HEK293 (cell line): ENCODE data around the gene KLHL25.

Experiments used
- ZBTB1 ChIP-seq: fragments of 450-650 bp; formaldehyde crosslinking; IDR thresholded peaks from 2 replicates; pipeline ENCODE4 v1.5.1; 2016; ENCODE audit warnings: missing biosample characterization, missing genetic modification characterization
- ZNF670 ChIP-seq: fragments of 450-650 bp; formaldehyde crosslinking; IDR thresholded peaks from 2 replicates; pipeline ENCODE4 v1.5.1; 2016; ENCODE audit warnings: missing biosample characterization, missing genetic modification characterization, low read depth
- TF ChIP-seq, protein P1 (sequence below): fragments of 450-650 bp; formaldehyde crosslinking; IDR thresholded peaks from 2 replicates; pipeline ENCODE4 v1.5.1; 2016; ENCODE audit warnings: missing biosample characterization, missing genetic modification characterization
- TF ChIP-seq, protein P2 (sequence below): fragments of 450-650 bp; formaldehyde crosslinking; IDR thresholded peaks from 2 replicates; pipeline ENCODE4 v1.5.1; 2016; ENCODE audit warnings: missing biosample characterization, missing genetic modification characterization

DNA sequence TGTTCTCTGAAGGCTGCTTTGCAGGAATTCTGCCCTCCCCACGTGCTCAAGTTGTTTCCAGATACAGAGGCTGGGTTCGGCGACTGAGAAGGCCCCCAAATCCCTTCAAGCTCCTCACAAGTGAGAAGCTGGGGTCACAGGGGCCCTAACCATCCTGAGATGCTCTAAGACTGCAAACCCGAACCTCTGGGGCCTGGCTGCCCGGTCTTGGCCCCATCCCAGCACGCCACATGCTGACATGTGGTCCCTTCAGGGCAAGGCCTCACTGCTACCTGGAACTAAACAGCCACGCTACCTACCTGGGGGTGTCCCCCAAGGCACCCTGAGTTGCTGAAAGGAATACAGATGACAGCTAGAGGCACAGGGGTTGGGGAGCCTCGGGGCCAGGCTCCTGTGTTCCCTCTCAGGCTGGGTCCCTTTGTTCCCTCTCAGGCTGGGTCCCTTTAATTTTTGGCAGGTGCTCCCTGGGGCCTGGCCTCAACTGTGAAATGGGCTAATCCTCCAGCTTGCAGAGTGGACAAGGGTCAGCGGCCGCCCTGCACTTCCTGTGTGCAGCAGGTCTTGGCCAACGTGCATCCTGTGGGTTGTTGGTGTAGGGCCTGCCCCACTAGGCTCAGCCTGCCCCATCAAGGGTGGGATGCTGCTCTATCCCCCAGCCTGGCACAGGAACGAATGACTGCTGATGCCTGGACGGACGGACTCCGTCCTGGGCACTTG is 32.5 kb downstream of the KLHL25 start:
- TF ChIP-seq, protein P1, sequence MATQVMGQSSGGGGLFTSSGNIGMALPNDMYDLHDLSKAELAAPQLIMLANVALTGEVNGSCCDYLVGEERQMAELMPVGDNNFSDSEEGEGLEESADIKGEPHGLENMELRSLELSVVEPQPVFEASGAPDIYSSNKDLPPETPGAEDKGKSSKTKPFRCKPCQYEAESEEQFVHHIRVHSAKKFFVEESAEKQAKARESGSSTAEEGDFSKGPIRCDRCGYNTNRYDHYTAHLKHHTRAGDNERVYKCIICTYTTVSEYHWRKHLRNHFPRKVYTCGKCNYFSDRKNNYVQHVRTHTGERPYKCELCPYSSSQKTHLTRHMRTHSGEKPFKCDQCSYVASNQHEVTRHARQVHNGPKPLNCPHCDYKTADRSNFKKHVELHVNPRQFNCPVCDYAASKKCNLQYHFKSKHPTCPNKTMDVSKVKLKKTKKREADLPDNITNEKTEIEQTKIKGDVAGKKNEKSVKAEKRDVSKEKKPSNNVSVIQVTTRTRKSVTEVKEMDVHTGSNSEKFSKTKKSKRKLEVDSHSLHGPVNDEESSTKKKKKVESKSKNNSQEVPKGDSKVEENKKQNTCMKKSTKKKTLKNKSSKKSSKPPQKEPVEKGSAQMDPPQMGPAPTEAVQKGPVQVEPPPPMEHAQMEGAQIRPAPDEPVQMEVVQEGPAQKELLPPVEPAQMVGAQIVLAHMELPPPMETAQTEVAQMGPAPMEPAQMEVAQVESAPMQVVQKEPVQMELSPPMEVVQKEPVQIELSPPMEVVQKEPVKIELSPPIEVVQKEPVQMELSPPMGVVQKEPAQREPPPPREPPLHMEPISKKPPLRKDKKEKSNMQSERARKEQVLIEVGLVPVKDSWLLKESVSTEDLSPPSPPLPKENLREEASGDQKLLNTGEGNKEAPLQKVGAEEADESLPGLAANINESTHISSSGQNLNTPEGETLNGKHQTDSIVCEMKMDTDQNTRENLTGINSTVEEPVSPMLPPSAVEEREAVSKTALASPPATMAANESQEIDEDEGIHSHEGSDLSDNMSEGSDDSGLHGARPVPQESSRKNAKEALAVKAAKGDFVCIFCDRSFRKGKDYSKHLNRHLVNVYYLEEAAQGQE (tag by site-specific recombination): no peak
- TF ChIP-seq ZBTB1 (tag by site-specific recombination) (no peak), ZNF670 (tag by site-specific recombination) (no peak)
- TF ChIP-seq, protein P2, sequence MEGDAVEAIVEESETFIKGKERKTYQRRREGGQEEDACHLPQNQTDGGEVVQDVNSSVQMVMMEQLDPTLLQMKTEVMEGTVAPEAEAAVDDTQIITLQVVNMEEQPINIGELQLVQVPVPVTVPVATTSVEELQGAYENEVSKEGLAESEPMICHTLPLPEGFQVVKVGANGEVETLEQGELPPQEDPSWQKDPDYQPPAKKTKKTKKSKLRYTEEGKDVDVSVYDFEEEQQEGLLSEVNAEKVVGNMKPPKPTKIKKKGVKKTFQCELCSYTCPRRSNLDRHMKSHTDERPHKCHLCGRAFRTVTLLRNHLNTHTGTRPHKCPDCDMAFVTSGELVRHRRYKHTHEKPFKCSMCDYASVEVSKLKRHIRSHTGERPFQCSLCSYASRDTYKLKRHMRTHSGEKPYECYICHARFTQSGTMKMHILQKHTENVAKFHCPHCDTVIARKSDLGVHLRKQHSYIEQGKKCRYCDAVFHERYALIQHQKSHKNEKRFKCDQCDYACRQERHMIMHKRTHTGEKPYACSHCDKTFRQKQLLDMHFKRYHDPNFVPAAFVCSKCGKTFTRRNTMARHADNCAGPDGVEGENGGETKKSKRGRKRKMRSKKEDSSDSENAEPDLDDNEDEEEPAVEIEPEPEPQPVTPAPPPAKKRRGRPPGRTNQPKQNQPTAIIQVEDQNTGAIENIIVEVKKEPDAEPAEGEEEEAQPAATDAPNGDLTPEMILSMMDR: no peak
